Peyer's patch (tissue), 4 donors: ENCODE measurements around the gene AFTPH. TPM values are rescaled to one million over a fixed set of nuclear protein-coding genes. Genes with fewer than 3 reads are reported as not detected.

Source experiments
- DNase-seq, 3 donors: peaks; one replicate each; pipeline ENCODE4 v3.0.0-alpha.2; 2017 to 2019
- H3K27ac ChIP-seq, 4 donors: fragments of 200-600 bp; sonication (generic); one replicate each; pipeline ENCODE4 v1.5.1; 2016 to 2019
- H3K27me3 ChIP-seq, 2 donors: fragments of 200-600 bp; sonication (generic); one replicate each; pipeline ENCODE4 v1.5.1; 2019
- H3K36me3 ChIP-seq, 3 donors: fragments of 200-600 bp; sonication (generic); one replicate each; pipeline ENCODE4 v1.5.1; 2016 to 2019
- H3K4me1 ChIP-seq, 4 donors: fragments of 200-600 bp; sonication (generic); one replicate each; pipeline ENCODE4 v1.5.1; 2016 to 2019
- H3K4me3 ChIP-seq, 4 donors: fragments of 200-600 bp; sonication (generic); 1 replicate in 3 of 4; 2 replicates in 1 of 4; pipeline ENCODE4 v1.5.1; 2016 to 2019; ENCODE audit warnings: mild to moderate bottlenecking in 1 of 4
- H3K9me3 ChIP-seq, 4 donors: fragments of 200-600 bp; sonication (generic); one replicate each; pipeline ENCODE4 v1.5.1; 2016 to 2019; ENCODE audit warnings: mild to moderate bottlenecking in 1 of 4
- POLR2A ChIP-seq, 2 donors: fragments of 450-650 bp; IDR thresholded peaks; one replicate each; pipeline ENCODE4 v1.5.1; 2017; ENCODE audit warnings: antibody characterized with exemption in 2 of 2, mild to moderate bottlenecking in 2 of 2, moderate library complexity in 2 of 2
- total RNA-seq, 4 donors: library from RNA; depleted of rRNA; stranded (reverse); fragments of >200 nt; gene quantifications; one replicate each; pipeline ENCODE4 v1.1.0, GENCODE V29; 2016
- TF ChIP-seq, protein P1 (sequence below), 6 experiments: fragments of 450-650 bp in 4 of 6; fragments of 200-600 bp in 2 of 6; sonication (generic) in 1 of 6; IDR thresholded peaks; one replicate each; pipeline ENCODE4 v1.5.1; 2017 to 2019; ENCODE audit warnings: antibody characterized with exemption in 6 of 6, mild to moderate bottlenecking in 3 of 6, moderate library complexity in 1 of 6

The AFTPH gene
- total RNA-seq, 4 donors from 2014 or later: 41.7 to 79.0 (median 69.3) TPM

DNA sequence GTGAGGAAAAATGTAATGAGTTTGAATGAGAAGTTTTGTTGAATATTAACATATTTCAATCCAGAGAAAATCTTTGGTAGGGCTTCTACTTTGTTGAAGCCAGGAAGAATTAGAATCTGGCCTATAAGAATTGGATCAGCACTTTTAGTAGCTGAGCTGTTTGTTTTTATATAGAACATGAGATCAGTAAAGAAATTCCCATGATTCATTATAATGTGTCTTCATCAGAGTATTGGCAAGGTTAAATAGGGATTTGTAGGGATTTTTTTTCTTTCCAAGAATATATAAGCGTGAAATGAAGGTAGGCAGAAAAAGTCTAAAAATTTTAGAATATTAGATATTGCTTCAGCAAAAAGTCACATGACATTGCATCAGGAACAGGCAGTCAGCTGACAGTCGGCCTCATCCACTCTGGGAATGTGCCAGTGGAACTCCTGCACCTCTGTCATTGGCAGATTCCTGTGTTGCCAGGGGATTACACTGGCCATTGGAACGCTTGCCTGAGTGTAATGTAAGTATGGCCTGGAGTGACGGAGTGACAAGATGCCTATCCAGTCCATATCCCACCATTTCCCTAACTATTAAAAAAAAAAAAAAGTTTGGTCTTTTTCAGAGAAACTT, 69.0 kb downstream of the AFTPH start:
- peaks cover 0 to 44% (median 0%) of the 10 kb centered on the region in 3 donors for H3K36me3 ChIP-seq
- H3K27ac ChIP-seq: no peak overlapping the region
- no peaks in the 10 kb centered on the region for H3K9me3 ChIP-seq
- peaks cover 0 to 14% (median 0%) of the 10 kb centered on the region in 4 donors for H3K4me1 ChIP-seq
- no peak overlapping the region for H3K4me3 ChIP-seq
- TF ChIP-seq, protein P1, sequence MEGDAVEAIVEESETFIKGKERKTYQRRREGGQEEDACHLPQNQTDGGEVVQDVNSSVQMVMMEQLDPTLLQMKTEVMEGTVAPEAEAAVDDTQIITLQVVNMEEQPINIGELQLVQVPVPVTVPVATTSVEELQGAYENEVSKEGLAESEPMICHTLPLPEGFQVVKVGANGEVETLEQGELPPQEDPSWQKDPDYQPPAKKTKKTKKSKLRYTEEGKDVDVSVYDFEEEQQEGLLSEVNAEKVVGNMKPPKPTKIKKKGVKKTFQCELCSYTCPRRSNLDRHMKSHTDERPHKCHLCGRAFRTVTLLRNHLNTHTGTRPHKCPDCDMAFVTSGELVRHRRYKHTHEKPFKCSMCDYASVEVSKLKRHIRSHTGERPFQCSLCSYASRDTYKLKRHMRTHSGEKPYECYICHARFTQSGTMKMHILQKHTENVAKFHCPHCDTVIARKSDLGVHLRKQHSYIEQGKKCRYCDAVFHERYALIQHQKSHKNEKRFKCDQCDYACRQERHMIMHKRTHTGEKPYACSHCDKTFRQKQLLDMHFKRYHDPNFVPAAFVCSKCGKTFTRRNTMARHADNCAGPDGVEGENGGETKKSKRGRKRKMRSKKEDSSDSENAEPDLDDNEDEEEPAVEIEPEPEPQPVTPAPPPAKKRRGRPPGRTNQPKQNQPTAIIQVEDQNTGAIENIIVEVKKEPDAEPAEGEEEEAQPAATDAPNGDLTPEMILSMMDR (IDR thresholded peaks at IDR 0.05): no peak
- TF ChIP-seq POLR2A (IDR thresholded peaks at IDR 0.05): no peak
- H3K27me3 ChIP-seq: no peaks in the 10 kb centered on the region
- no peak for DNase-seq

DNA sequence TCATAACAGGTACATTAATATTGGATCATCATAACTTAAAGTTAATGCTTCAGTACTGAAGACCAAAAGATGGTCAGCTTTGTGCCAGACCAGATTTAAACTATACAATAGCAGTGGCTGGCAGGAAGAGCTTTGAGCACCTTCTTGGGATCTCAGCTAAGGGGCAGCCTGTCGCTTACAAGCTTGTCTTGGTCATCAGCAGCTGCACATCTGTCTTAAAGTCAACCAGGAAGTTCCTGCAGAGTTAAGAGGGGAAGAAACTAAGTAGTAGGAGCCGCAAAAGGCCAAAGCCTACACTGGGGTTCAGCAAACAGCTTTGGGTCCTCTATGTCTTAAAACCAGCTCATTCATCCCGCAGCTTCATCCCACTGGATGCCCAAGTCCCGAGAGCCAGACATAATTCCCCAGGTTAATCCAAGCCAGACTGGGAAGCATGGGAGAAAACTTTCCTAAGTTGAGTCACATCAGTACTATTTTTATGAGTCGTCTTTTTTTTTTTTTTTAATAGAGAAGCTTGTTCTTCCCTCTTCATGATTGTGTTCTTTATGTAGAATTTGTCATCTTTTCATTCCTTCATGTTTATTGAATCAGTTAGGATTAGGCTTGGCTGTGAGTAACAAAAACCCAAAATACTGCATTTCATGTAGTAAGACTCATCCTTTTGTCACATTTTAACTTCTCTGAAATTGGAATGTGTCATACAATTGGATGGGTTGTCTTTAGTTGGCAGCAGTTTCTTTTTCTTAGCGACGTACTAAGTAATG, 70.3 kb downstream of the AFTPH start:
- TF ChIP-seq, protein P1 (IDR thresholded peaks at IDR 0.05): no peak
- no peak for TF ChIP-seq POLR2A (IDR thresholded peaks at IDR 0.05)
- Histone ChIP-seq H3K36me3 (peaks cover 0 to 37% (median 0%) of the 10 kb centered on the region in 3 donors), H3K9me3 (no peaks in the 10 kb centered on the region), H3K4me1 (peaks cover 0 to 15% (median 0%) of the 10 kb centered on the region in 4 donors), H3K27me3 (no peaks in the 10 kb centered on the region), H3K27ac (no peak overlapping the region), H3K4me3 (no peak overlapping the region)
- DNase-seq: no peak

DNA sequence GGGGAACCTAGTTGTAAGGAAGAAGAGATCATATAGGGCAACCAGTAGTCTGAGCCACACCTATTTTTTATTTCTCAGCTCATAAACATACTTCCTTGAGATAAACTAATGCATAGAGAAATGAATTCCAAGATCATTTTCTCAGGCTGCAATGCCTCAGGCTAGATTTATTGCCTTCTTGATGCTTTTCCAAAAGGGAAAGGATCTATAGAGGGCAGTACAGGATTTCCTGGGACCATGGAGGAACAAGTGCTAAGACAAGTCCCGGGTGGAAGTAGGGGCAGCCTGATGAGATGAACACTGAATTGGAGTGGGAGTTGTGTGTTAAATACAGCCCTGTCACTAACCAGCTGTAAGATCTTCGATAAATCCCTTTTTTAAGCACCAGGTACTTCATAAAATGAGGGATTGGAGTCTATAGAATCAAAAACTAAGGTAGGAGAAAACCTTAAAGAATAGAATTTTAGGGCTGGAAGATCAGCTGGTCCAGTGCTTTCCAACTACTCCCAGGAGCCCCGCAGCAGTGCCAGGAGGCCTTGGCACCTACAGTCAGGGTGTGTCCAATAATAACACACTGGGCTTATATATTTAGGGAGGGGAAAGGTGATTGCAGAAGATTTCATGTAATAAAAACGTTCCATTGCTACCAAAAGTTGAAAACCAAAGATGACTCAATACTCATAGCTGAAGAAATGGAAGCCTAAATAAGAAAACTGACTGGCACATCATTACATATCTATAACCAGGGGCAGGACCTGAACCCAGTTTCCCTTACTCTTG, 71.5 kb downstream of the AFTPH start:
- Histone ChIP-seq H3K27me3 (no peaks in the 10 kb centered on the region), H3K9me3 (no peaks in the 10 kb centered on the region), H3K4me3 (no peak overlapping the region), H3K36me3 (peaks cover 0 to 25% (median 0%) of the 10 kb centered on the region in 3 donors), H3K27ac (no peak overlapping the region), H3K4me1 (peaks cover 0 to 23% (median 0%) of the 10 kb centered on the region in 4 donors)
- TF ChIP-seq, protein P1 (IDR thresholded peaks at IDR 0.05): peak in 3 of 6 experiments; percentile 48 to 53 (median 50)
- no peak for TF ChIP-seq POLR2A (IDR thresholded peaks at IDR 0.05)
- DNase-seq: no peak

DNA sequence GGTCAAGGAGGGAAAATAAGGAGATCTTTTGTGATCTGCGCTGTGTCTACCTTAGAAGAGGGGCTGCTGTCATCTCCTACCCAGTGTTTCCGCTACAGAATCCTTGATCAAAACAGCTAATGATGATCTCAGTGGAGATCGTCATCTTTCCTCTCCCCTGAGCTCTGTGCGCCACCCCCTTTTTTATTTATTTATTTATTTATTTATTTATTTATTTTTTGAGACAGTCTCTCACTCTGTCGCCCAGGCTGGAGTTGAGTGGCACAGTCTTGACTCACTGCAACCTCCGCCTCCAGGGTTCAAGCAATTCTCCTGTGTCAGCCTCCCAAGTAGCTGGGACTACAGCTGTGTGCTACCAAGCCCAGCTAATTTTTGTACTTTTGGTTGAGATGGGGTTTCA, 74.1 kb downstream of the AFTPH start:
- Histone ChIP-seq H3K27me3 (no peaks in the 10 kb centered on the region), H3K27ac (no peak overlapping the region), H3K9me3 (no peaks in the 10 kb centered on the region), H3K4me1 (peaks cover 0 to 27% (median 2%) of the 10 kb centered on the region in 4 donors), H3K4me3 (no peak overlapping the region), H3K36me3 (peaks cover 0 to 7% (median 0%) of the 10 kb centered on the region in 3 donors)
- TF ChIP-seq, protein P1 (IDR thresholded peaks at IDR 0.05): no peak
- no peak for TF ChIP-seq POLR2A (IDR thresholded peaks at IDR 0.05)
- no peak for DNase-seq

DNA sequence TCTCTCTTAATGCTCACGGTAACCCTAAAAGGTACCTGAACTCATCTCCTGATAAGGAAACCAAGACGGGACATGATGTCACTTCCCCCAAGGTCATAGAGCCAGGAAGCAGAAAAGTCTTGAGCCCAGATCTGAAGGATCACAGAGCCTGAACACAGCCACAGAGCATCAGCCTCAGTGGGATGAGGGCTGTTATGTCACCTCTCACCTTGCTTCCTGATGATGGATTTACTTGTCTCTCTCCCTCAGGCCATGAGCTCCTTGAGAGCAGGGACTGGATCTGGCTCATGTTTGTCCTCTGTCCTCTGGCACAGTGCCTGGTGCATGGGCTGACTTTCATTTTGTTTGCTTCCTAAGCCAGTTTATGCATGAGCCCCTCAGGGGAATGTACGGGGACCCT, 75.3 kb downstream of the AFTPH start:
- H3K27me3 ChIP-seq: no peaks in the 10 kb centered on the region
- H3K9me3 ChIP-seq: no peaks in the 10 kb centered on the region
- DNase-seq: no peak
- H3K4me3 ChIP-seq: no peak overlapping the region
- peak overlapping the region in 1 of 4 donors; percentile 46 for H3K27ac ChIP-seq
- no peaks in the 10 kb centered on the region for H3K36me3 ChIP-seq
- H3K4me1 ChIP-seq: peaks cover 0 to 27% (median 2%) of the 10 kb centered on the region in 4 donors
- TF ChIP-seq, protein P1 (IDR thresholded peaks at IDR 0.05): no peak
